Stimulated activated CD4-positive, alpha-beta T cell treated with anti-CD3 and anti-CD28 coated beads, TNF-alpha, amount 100 ng/mL, for 4 hours (primary cell): ENCODE measurements around the gene L3MBTL2.

Experiments used
- DNase-seq, 3 experiments: peaks; one replicate each; pipeline ENCODE4 v3.0.0-alpha.2; 2020; ENCODE audit warnings: low read depth in 3 of 3

L3MBTL2 gene

GRCh38 chr22:41273128-41273527 lies 68.0 kb downstream of the L3MBTL2 start:
- DNase-seq, result no peak

GRCh38 chr22:41274856-41275255 lies 69.7 kb downstream of the L3MBTL2 start:
- DNase-seq, result no peak

GRCh38 chr22:41280065-41280464 lies 75.0 kb downstream of the L3MBTL2 start:
- DNase-seq, result no peak

- DNase-seq, result no peak
Observed at GRCh38 chr22:41280854-41281253, 75.7 kb downstream of the L3MBTL2 start.
